ENCODE measurements around the gene CERT1.

DNA sequence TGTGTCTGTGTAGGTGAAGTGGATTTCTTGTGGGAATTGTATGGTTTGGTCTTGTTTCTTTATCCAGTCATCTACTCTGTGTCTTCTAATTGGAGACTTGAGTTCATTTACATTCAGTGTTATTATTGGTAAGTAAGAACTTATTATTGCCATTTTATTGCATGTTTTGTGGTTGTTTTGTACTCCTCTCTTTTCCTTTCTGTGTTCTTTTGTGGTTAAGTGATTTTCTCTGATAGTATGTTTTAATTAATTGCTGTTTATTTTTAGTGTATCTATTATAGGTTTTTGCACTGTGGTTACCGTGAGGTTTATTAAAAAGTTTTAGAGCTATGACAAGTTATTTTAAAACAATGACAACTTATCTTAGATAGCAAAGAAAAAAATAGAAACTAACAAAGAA lies 8.3 kb upstream of the CERT1 start:
- TF ChIP-seq, protein P1, sequence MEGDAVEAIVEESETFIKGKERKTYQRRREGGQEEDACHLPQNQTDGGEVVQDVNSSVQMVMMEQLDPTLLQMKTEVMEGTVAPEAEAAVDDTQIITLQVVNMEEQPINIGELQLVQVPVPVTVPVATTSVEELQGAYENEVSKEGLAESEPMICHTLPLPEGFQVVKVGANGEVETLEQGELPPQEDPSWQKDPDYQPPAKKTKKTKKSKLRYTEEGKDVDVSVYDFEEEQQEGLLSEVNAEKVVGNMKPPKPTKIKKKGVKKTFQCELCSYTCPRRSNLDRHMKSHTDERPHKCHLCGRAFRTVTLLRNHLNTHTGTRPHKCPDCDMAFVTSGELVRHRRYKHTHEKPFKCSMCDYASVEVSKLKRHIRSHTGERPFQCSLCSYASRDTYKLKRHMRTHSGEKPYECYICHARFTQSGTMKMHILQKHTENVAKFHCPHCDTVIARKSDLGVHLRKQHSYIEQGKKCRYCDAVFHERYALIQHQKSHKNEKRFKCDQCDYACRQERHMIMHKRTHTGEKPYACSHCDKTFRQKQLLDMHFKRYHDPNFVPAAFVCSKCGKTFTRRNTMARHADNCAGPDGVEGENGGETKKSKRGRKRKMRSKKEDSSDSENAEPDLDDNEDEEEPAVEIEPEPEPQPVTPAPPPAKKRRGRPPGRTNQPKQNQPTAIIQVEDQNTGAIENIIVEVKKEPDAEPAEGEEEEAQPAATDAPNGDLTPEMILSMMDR (IDR thresholded peaks at IDR 0.05), result no peak
- TF ChIP-seq POLR2A (IDR thresholded peaks at IDR 0.05), result no peak
- no peak for TF ChIP-seq POLR2AphosphoS5 (IDR thresholded peaks at IDR 0.05)

All from prostate gland (tissue), 2 donors.